Sigmoid colon (tissue), 7 donors: Measurements from ENCODE around the gene CRYBG1. TPM values are rescaled to one million over a fixed set of nuclear protein-coding genes. Genes with fewer than 3 reads are reported as not detected.
A peak's percentile ranks its signal among the peaks of the same experiment; 100 is the strongest.

Experiments
- DNase-seq: peaks from one replicate; pipeline ENCODE4 v3.0.0-alpha.2; 2019
- H3K27ac ChIP-seq, 4 donors: fragments of 200-600 bp; sonication (generic); one replicate each; pipeline ENCODE4 v1.5.1; 2016 to 2019; ENCODE audit warnings: mild to moderate bottlenecking in 1 of 4
- H3K27me3 ChIP-seq, 3 donors: fragments of 200-600 bp; sonication (generic); one replicate each; pipeline ENCODE4 v1.5.1; 2019; ENCODE audit warnings: mild to moderate bottlenecking in 1 of 3
- H3K36me3 ChIP-seq, 4 donors: fragments of 200-600 bp; sonication (generic); one replicate each; pipeline ENCODE4 v1.5.1; 2016 to 2019
- H3K4me1 ChIP-seq, 4 donors: fragments of 200-600 bp; sonication (generic); one replicate each; pipeline ENCODE4 v1.5.1; 2017 to 2019
- H3K4me3 ChIP-seq, 4 donors: fragments of 200-600 bp; sonication (generic); one replicate each; pipeline ENCODE4 v1.5.1; 2017 to 2019; ENCODE audit warnings: mild to moderate bottlenecking in 2 of 4, moderate library complexity in 1 of 4
- H3K9me3 ChIP-seq, 4 donors: fragments of 200-600 bp in 3 of 4; sonication (generic) in 3 of 4; one replicate each; pipeline versions ENCODE4 v1.5.1 to v1.6.1; 2013 to 2019
- EP300 ChIP-seq, 4 donors: sonication (generic); formaldehyde crosslinking; IDR thresholded peaks; one replicate each; pipeline ENCODE4 v1.6.1; 2017; ENCODE audit warnings: antibody characterized with exemption in 4 of 4
- POLR2A ChIP-seq, 2 donors: fragments of 450-650 bp; IDR thresholded peaks; one replicate each; pipeline ENCODE4 v1.6.1; 2016; ENCODE audit warnings: antibody characterized with exemption in 2 of 2, mild to moderate bottlenecking in 2 of 2, moderate library complexity in 2 of 2
- POLR2AphosphoS5 ChIP-seq, 4 donors: sonication (generic); formaldehyde crosslinking; IDR thresholded peaks; one replicate each; pipeline ENCODE4 v1.6.1; 2017; ENCODE audit warnings: antibody characterized with exemption in 4 of 4
- WGBS, 2 donors: extraction: QIAGEN DNeasy Blood & Tissue Kit; methylation state at CpG; one replicate each; pipeline ENCODE4 v1.1.7; 2013; 5-methylcytosine and 5-hydroxymethylcytosine counted together
- intact Hi-C: fragments of 100-400 bp; cut with DNase I; formaldehyde crosslinking; loops from one replicate; pipeline ENCODE4 v1.15.1; 2023
- polyA plus RNA-seq, 3 donors: library from polyadenylated mRNA; stranded (reverse); fragments of 200-250 nt; gene quantifications; one replicate each; pipeline ENCODE4 v1.2.3, GENCODE V29; 2013
- total RNA-seq, 4 donors: library from RNA; depleted of rRNA; stranded (reverse); fragments of >200 nt; gene quantifications; one replicate each; pipeline ENCODE4 v1.1.0, GENCODE V29; 2016
- TF ChIP-seq, protein P1 (sequence below), 4 experiments: fragments of 450-650 bp in 3 of 4; fragments of 200-600 bp in 1 of 4; IDR thresholded peaks; one replicate each; pipeline ENCODE4 v1.5.1; 2016 to 2019; ENCODE audit warnings: antibody characterized with exemption in 4 of 4, mild to moderate bottlenecking in 3 of 4, moderate library complexity in 2 of 4
- donor health status: healthy with polysubstance abuse.
- donor health status: Bipolar disorder and iron deficiency.
- donor health status: healthy.

Gene CRYBG1
- total and polyA plus RNA-seq, 7 donors, result 5.8 to 26.5 (median 10.2) TPM

- H3K36me3 ChIP-seq, result peaks cover 0 to 16% (median 3%) of the 10 kb centered on the region in 4 donors
- 64 to 77% methylated on average over 2 of the region's 2 CpGs for WGBS, 2 donors
- H3K27ac ChIP-seq, result no peak overlapping the region
- H3K9me3 ChIP-seq, result no peaks in the 10 kb centered on the region
- intact Hi-C loops, result no loop called here
- TF ChIP-seq EP300 (IDR thresholded peaks at IDR 0.05), result no peak
- peaks cover 0 to 8% (median 2%) of the 10 kb centered on the region in 4 donors for H3K4me1 ChIP-seq
- no peak for DNase-seq
- H3K27me3 ChIP-seq, result no peaks in the 10 kb centered on the region
- H3K4me3 ChIP-seq, result no peak overlapping the region
These were observed 203.1 kb downstream of the CRYBG1 start for GRCh38 chr6:106563614-106564013.

DNA sequence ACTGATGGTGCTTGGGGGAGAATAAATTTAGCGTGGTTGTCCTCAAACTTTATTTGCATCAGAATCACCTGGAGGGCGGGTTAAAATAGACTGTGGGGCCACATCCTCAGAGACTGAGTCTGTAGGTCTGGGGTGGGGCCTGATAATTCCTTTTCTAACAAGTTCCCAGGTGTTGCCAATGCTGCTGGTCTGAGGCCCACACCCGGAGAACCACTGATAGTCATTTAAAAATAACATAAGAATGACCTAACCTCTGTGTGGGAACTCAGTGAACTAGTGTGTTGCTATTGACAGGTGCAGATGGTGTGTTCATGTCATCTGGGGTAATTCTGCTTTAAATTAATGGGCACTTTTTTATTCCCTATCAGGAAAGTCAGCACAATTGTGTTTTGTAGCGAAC lies 204.0 kb downstream of the CRYBG1 start:
- no peak for DNase-seq
- Histone ChIP-seq H3K4me1 (peaks cover 0 to 8% (median 3%) of the 10 kb centered on the region in 4 donors), H3K36me3 (peaks cover 0 to 16% (median 0%) of the 10 kb centered on the region in 4 donors), H3K9me3 (no peaks in the 10 kb centered on the region), H3K27ac (no peak overlapping the region), H3K27me3 (no peaks in the 10 kb centered on the region), H3K4me3 (no peak overlapping the region)
- intact Hi-C loops, result no loop called here
- WGBS, 2 donors, result 18 to 66% methylated on average over 4 of the region's 4 CpGs
- TF ChIP-seq POLR2AphosphoS5 (IDR thresholded peaks at IDR 0.05) (no peak), POLR2A (IDR thresholded peaks at IDR 0.05) (no peak), EP300 (IDR thresholded peaks at IDR 0.05) (no peak)
- TF ChIP-seq, protein P1, sequence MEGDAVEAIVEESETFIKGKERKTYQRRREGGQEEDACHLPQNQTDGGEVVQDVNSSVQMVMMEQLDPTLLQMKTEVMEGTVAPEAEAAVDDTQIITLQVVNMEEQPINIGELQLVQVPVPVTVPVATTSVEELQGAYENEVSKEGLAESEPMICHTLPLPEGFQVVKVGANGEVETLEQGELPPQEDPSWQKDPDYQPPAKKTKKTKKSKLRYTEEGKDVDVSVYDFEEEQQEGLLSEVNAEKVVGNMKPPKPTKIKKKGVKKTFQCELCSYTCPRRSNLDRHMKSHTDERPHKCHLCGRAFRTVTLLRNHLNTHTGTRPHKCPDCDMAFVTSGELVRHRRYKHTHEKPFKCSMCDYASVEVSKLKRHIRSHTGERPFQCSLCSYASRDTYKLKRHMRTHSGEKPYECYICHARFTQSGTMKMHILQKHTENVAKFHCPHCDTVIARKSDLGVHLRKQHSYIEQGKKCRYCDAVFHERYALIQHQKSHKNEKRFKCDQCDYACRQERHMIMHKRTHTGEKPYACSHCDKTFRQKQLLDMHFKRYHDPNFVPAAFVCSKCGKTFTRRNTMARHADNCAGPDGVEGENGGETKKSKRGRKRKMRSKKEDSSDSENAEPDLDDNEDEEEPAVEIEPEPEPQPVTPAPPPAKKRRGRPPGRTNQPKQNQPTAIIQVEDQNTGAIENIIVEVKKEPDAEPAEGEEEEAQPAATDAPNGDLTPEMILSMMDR (IDR thresholded peaks at IDR 0.05), result no peak

DNA sequence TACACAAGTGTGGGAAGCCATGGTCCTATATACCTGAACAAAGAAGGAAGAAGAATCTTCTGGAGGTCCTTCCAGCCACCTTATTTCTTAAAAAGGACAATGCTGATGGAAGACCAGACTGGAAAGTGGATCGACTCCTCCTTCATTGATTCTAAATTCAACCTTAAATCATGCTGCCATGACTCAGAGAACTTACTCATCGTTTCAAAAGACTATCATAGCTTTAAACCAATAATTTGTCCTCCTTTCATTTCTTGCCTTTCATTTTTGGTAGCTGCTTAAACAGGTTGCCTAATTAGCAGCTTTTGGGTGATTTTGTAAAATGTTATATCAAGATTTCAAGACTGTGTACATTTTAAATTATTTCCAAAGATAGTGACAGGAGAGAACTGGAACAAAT lies 208.0 kb downstream of the CRYBG1 start:
- no peak for DNase-seq
- no peak overlapping the region for H3K27ac ChIP-seq
- no peak overlapping the region for H3K4me3 ChIP-seq
- H3K4me1 ChIP-seq, result peaks cover 0 to 25% (median 19%) of the 10 kb centered on the region in 4 donors
- WGBS, 2 donors, result 71 to 94% methylated on average over 2 of the region's 2 CpGs
- no peaks in the 10 kb centered on the region for H3K9me3 ChIP-seq
- peaks cover 0 to 29% (median 0%) of the 10 kb centered on the region in 4 donors for H3K36me3 ChIP-seq
- H3K27me3 ChIP-seq, result no peaks in the 10 kb centered on the region
- intact Hi-C loops, result loop anchor here (5.0 kb wide), 1 partner anchor 206 kb away; the partner anchor contains the start of gene CRYBG1
- TF ChIP-seq POLR2A (IDR thresholded peaks at IDR 0.05) (no peak), EP300 (IDR thresholded peaks at IDR 0.05) (no peak), POLR2AphosphoS5 (IDR thresholded peaks at IDR 0.05) (no peak)
- TF ChIP-seq, protein P1 (IDR thresholded peaks at IDR 0.05), result no peak

- peaks cover 0 to 21% (median 0%) of the 10 kb centered on the region in 4 donors for H3K36me3 ChIP-seq
- no peaks in the 10 kb centered on the region for H3K27me3 ChIP-seq
- 95% methylated on average over 4 of the region's 4 CpGs for WGBS, 2 donors
- TF ChIP-seq EP300 (IDR thresholded peaks at IDR 0.05), result no peak
- TF ChIP-seq, protein P1 (IDR thresholded peaks at IDR 0.05), result no peak
- TF ChIP-seq POLR2A (IDR thresholded peaks at IDR 0.05), result no peak
- no peak for TF ChIP-seq POLR2AphosphoS5 (IDR thresholded peaks at IDR 0.05)
- no peak for DNase-seq
- H3K4me3 ChIP-seq, result no peak overlapping the region
- H3K9me3 ChIP-seq, result no peaks in the 10 kb centered on the region
- no peak overlapping the region for H3K27ac ChIP-seq
- intact Hi-C loops, result loop anchor here (5.0 kb wide), 1 partner anchor 207 kb away; the partner anchor contains the start of gene CRYBG1
- peaks cover 0 to 34% (median 27%) of the 10 kb centered on the region in 4 donors for H3K4me1 ChIP-seq
These were observed 208.9 kb downstream of the CRYBG1 start for GRCh38 chr6:106569428-106569827.

- intact Hi-C loops, result no loop called here
- peaks cover 0 to 41% (median 34%) of the 10 kb centered on the region in 4 donors for H3K4me1 ChIP-seq
These were observed 211.9 kb downstream of the CRYBG1 start for GRCh38 chr6:106572436-106572835.

More at GRCh38 chr6:106572436-106572835, 211.9 kb downstream of the CRYBG1 start:
- no peaks in the 10 kb centered on the region for H3K9me3 ChIP-seq
- H3K27me3 ChIP-seq, result no peaks in the 10 kb centered on the region
- no peak for DNase-seq
- TF ChIP-seq EP300 (IDR thresholded peaks at IDR 0.05), result no peak
- TF ChIP-seq, protein P1 (IDR thresholded peaks at IDR 0.05), result no peak
- no peak for TF ChIP-seq POLR2A (IDR thresholded peaks at IDR 0.05)
- no peak for TF ChIP-seq POLR2AphosphoS5 (IDR thresholded peaks at IDR 0.05)
- H3K4me3 ChIP-seq, result no peak overlapping the region
- peak overlapping the region in 3 of 4 donors; percentile 66 to 79 (median 77) for H3K27ac ChIP-seq
- 82% methylated on average over 5 of the region's 5 CpGs for WGBS, 2 donors
- peaks cover 0 to 17% (median 0%) of the 10 kb centered on the region in 4 donors for H3K36me3 ChIP-seq
